ENCODE results near the gene PRKN. TPM values are rescaled to one million over a fixed set of nuclear protein-coding genes. Genes with fewer than 3 reads are reported as not detected.

PRKN gene
- total RNA-seq, 1 experiment from 2014 or later, result 0.95 TPM

- DNase-seq (ENCODE audit: low read depth, low spot score), result no peak
- in situ Hi-C loops (cut with HindIII; ENCODE audit: low pct_unique_long_range_greater_than_20kb, low sequenced_read_pairs), result no loop called here
Observed at GRCh38 chr6:162271922-162272321, 455.6 kb downstream of the PRKN start.

- DNase-seq (ENCODE audit: low read depth, low spot score), result no peak
- in situ Hi-C loops (cut with HindIII; ENCODE audit: low pct_unique_long_range_greater_than_20kb, low sequenced_read_pairs), result no loop called here
Observed at GRCh38 chr6:162270966-162271365, 456.6 kb downstream of the PRKN start.

GRCh38 chr6:162267641-162268040 lies 459.9 kb downstream of the PRKN start:
- no peak for DNase-seq (ENCODE audit: low read depth, low spot score)
- in situ Hi-C loops (cut with HindIII; ENCODE audit: low pct_unique_long_range_greater_than_20kb, low sequenced_read_pairs), result no loop called here

GRCh38 chr6:162267126-162267525 lies 460.4 kb downstream of the PRKN start:
- no peak for DNase-seq (ENCODE audit: low read depth, low spot score)
- in situ Hi-C loops (cut with HindIII; ENCODE audit: low pct_unique_long_range_greater_than_20kb, low sequenced_read_pairs), result no loop called here

GRCh38 chr6:162264581-162264980 lies 463.0 kb downstream of the PRKN start:
- in situ Hi-C loops (cut with HindIII; ENCODE audit: low pct_unique_long_range_greater_than_20kb, low sequenced_read_pairs), result no loop called here
- DNase-seq (ENCODE audit: low read depth, low spot score), result no peak

GRCh38 chr6:162262466-162263196 lies 464.9 kb downstream of the PRKN start:
- in situ Hi-C loops (cut with HindIII; ENCODE audit: low pct_unique_long_range_greater_than_20kb, low sequenced_read_pairs), result no loop called here
- DNase-seq (ENCODE audit: low read depth, low spot score), result no peak

GRCh38 chr6:162261598-162261997 lies 466.0 kb downstream of the PRKN start:
- in situ Hi-C loops (cut with HindIII; ENCODE audit: low pct_unique_long_range_greater_than_20kb, low sequenced_read_pairs), result no loop called here
- DNase-seq (ENCODE audit: low read depth, low spot score), result no peak

GRCh38 chr6:162260027-162260426 lies 467.5 kb downstream of the PRKN start:
- no peak for DNase-seq (ENCODE audit: low read depth, low spot score)
- in situ Hi-C loops (cut with HindIII; ENCODE audit: low pct_unique_long_range_greater_than_20kb, low sequenced_read_pairs), result no loop called here

- DNase-seq (ENCODE audit: low read depth, low spot score), result no peak
- in situ Hi-C loops (cut with HindIII; ENCODE audit: low pct_unique_long_range_greater_than_20kb, low sequenced_read_pairs), result no loop called here
Observed at GRCh38 chr6:162258647-162259046, 468.9 kb downstream of the PRKN start.

- DNase-seq (ENCODE audit: low read depth, low spot score), result no peak
- in situ Hi-C loops (cut with HindIII; ENCODE audit: low pct_unique_long_range_greater_than_20kb, low sequenced_read_pairs), result no loop called here
Observed at GRCh38 chr6:162256361-162256760, 471.2 kb downstream of the PRKN start.

GRCh38 chr6:162251257-162251656 lies 476.3 kb downstream of the PRKN start:
- DNase-seq (ENCODE audit: low read depth, low spot score), result peak; percentile 19
- in situ Hi-C loops (cut with HindIII; ENCODE audit: low pct_unique_long_range_greater_than_20kb, low sequenced_read_pairs), result no loop called here

- no peak for DNase-seq (ENCODE audit: low read depth, low spot score)
- in situ Hi-C loops (cut with HindIII; ENCODE audit: low pct_unique_long_range_greater_than_20kb, low sequenced_read_pairs), result no loop called here
Observed at GRCh38 chr6:162249907-162250642, 477.5 kb downstream of the PRKN start.

- in situ Hi-C loops (cut with HindIII; ENCODE audit: low pct_unique_long_range_greater_than_20kb, low sequenced_read_pairs), result no loop called here
- peak; percentile 77 for DNase-seq (ENCODE audit: low read depth, low spot score)
Observed at GRCh38 chr6:162245830-162246420, 481.6 kb downstream of the PRKN start.

GRCh38 chr6:162244031-162244430 lies 483.5 kb downstream of the PRKN start:
- in situ Hi-C loops (cut with HindIII; ENCODE audit: low pct_unique_long_range_greater_than_20kb, low sequenced_read_pairs), result no loop called here
- DNase-seq (ENCODE audit: low read depth, low spot score), result no peak

GRCh38 chr6:162242915-162243314 lies 484.7 kb downstream of the PRKN start:
- in situ Hi-C loops (cut with HindIII; ENCODE audit: low pct_unique_long_range_greater_than_20kb, low sequenced_read_pairs), result no loop called here
- DNase-seq (ENCODE audit: low read depth, low spot score), result no peak

GRCh38 chr6:162239330-162239729 lies 488.2 kb downstream of the PRKN start:
- no peak for DNase-seq (ENCODE audit: low read depth, low spot score)
- in situ Hi-C loops (cut with HindIII; ENCODE audit: low pct_unique_long_range_greater_than_20kb, low sequenced_read_pairs), result no loop called here

- DNase-seq (ENCODE audit: low read depth, low spot score), result no peak
- in situ Hi-C loops (cut with HindIII; ENCODE audit: low pct_unique_long_range_greater_than_20kb, low sequenced_read_pairs), result no loop called here
Observed at GRCh38 chr6:162238675-162239074, 488.9 kb downstream of the PRKN start.

- DNase-seq (ENCODE audit: low read depth, low spot score), result no peak
- in situ Hi-C loops (cut with HindIII; ENCODE audit: low pct_unique_long_range_greater_than_20kb, low sequenced_read_pairs), result no loop called here
Observed at GRCh38 chr6:162237331-162237730, 490.2 kb downstream of the PRKN start.

GRCh38 chr6:162234631-162235030 lies 492.9 kb downstream of the PRKN start:
- in situ Hi-C loops (cut with HindIII; ENCODE audit: low pct_unique_long_range_greater_than_20kb, low sequenced_read_pairs), result no loop called here

More at GRCh38 chr6:162234631-162235030, 492.9 kb downstream of the PRKN start:
- no peak for DNase-seq (ENCODE audit: low read depth, low spot score)
